ENCODE results near the gene ABCA2. TPM values are rescaled to one million over a fixed set of nuclear protein-coding genes. Genes with fewer than 3 reads are reported as not detected.

Gene ABCA2
- total and polyA plus RNA-seq, 4 donors: 2.9 to 15.2 (median 12.3) TPM

DNA sequence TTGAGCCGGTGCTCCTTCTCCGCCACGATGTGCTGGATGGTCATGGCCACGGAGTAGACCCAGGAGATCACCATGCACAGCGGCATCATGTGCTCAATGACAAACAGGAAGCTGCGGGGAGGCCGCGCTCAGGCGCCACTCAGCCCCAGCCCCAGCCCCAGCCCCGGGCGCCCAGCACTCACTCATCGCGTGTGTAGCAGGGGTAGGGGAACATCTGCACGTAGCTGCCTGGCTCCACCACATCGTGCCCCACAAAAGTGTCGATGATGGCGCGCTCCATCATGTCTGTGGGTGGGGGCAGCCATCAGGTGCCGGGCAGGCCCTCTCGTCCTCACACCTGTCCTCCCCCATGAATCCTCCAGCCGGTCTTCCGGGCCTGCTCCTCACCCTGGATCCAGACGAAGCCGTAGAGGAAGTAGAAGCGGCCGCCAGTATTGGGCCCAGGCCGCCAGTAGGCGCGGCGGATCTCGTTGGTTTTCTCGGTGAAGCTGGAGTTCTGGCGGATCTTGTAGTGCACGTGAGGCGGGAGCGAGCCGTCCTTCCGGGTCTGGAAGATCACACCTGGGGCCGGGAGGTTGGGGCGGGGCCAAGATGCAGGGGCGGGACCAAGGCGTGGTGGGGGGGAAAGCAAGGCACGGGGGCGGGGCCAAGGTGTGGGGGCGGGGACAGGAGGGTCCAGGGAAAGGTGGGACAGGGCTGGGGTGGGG is 10.1 kb downstream of the ABCA2 start:
- Histone ChIP-seq H3K36me3 (ENCODE audit: control insufficient read depth in 4 of 4, insufficient read depth in 3 of 4, low read depth in 1 of 4, low read length in 3 of 4) (peaks cover 2 to 31% (median 15%) of the 10 kb centered on the region in 4 donors), H3K9ac (ENCODE audit: low read depth in 1 of 2, low read length in 2 of 2) (no peak overlapping the region), H3K27me3 (ENCODE audit: control insufficient read depth in 4 of 4, insufficient read depth in 4 of 4, low read length in 3 of 4) (no peaks in the 10 kb centered on the region), H3K4me1 (ENCODE audit: control insufficient read depth in 4 of 4, insufficient read depth in 4 of 4, low read length in 3 of 4) (peaks cover under 1 to 8% (median 7%) of the 10 kb centered on the region in 4 donors), H3K9me3 (ENCODE audit: control insufficient read depth in 4 of 4, low read length in 3 of 4) (no peaks in the 10 kb centered on the region), H3K4me3 (ENCODE audit: low read depth in 1 of 3, low read length in 3 of 3) (no peak overlapping the region), H3K27ac (ENCODE audit: low read depth in 1 of 2, low read length in 2 of 2) (no peak overlapping the region)
- 93% methylated on average over 45 of the region's 45 CpGs for WGBS
- DNase-seq (ENCODE audit: low spot score): no peak
- no peak for TF ChIP-seq FOXA2 (IDR thresholded peaks at IDR 0.05)
- no peak for TF ChIP-seq GABPA (IDR thresholded peaks at IDR 0.05 in 1 of 2, conservative IDR thresholded peaks at IDR 0.05 in 1 of 2)

DNA sequence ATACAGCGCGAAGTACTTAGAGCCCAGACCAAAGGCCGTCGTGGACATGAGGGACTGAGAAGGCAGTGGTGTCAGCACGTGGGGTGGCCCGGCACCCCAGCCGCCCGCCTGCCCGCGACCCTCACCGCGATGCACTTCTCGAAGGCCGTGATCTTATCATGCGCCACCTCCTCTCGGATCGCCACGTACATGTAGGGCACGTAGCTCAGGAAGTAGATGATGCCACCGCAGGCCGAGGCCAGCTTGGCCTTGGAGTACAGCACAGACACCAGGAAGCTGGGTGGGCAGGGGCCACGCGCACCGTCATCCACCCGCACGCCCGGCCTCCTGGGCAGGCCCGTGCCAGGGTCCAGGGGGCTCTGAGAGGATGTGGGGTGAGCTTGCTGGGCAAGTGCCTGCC is 11.0 kb downstream of the ABCA2 start:
- no peak overlapping the region for H3K27ac ChIP-seq (ENCODE audit: low read depth in 1 of 2, low read length in 2 of 2)
- no peak overlapping the region for H3K4me3 ChIP-seq (ENCODE audit: low read depth in 1 of 3, low read length in 3 of 3)
- TF ChIP-seq, protein P1, sequence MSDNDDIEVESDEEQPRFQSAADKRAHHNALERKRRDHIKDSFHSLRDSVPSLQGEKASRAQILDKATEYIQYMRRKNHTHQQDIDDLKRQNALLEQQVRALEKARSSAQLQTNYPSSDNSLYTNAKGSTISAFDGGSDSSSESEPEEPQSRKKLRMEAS (IDR thresholded peaks at IDR 0.05): no peak
- TF ChIP-seq, protein P2, sequence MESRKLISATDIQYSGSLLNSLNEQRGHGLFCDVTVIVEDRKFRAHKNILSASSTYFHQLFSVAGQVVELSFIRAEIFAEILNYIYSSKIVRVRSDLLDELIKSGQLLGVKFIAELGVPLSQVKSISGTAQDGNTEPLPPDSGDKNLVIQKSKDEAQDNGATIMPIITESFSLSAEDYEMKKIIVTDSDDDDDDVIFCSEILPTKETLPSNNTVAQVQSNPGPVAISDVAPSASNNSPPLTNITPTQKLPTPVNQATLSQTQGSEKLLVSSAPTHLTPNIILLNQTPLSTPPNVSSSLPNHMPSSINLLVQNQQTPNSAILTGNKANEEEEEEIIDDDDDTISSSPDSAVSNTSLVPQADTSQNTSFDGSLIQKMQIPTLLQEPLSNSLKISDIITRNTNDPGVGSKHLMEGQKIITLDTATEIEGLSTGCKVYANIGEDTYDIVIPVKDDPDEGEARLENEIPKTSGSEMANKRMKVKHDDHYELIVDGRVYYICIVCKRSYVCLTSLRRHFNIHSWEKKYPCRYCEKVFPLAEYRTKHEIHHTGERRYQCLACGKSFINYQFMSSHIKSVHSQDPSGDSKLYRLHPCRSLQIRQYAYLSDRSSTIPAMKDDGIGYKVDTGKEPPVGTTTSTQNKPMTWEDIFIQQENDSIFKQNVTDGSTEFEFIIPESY (IDR thresholded peaks at IDR 0.05): no peak
- 99% methylated on average over 28 of the region's 28 CpGs for WGBS
- H3K9ac ChIP-seq (ENCODE audit: low read depth in 1 of 2, low read length in 2 of 2): no peak overlapping the region
- peaks cover 2 to 37% (median 18%) of the 10 kb centered on the region in 4 donors for H3K36me3 ChIP-seq (ENCODE audit: control insufficient read depth in 4 of 4, insufficient read depth in 3 of 4, low read depth in 1 of 4, low read length in 3 of 4)
- peaks cover 0 to under 1% (median 0%) of the 10 kb centered on the region in 4 donors for H3K4me1 ChIP-seq (ENCODE audit: control insufficient read depth in 4 of 4, insufficient read depth in 4 of 4, low read length in 3 of 4)
- no peaks in the 10 kb centered on the region for H3K27me3 ChIP-seq (ENCODE audit: control insufficient read depth in 4 of 4, insufficient read depth in 4 of 4, low read length in 3 of 4)
- no peaks in the 10 kb centered on the region for H3K9me3 ChIP-seq (ENCODE audit: control insufficient read depth in 4 of 4, low read length in 3 of 4)
- no peak for DNase-seq (ENCODE audit: low spot score)

DNA sequence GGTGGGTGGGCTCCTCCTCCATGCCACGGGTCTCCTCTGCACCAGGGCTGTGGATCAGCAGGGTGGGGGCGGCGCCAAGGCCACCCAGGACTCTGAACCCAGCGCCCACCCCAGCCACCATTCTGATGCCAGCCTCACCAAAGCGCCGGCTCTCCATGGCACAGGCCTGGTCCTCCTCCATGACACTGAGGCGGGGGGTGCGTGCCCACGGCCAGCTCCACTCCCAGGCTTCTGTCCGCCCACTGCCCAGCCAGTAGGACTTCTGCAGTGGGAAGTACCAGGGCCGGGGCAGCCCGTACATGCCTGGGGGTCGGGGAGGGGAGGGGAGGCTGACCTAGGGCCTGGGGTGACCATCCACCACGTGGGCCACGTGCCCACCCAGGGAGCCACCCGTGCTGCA is 11.6 kb downstream of the ABCA2 start:
- H3K9ac ChIP-seq (ENCODE audit: low read depth in 1 of 2, low read length in 2 of 2): no peak overlapping the region
- no peak for TF ChIP-seq JUND (IDR thresholded peaks at IDR 0.05)
- TF ChIP-seq HNF4A (conservative IDR thresholded peaks at IDR 0.05): no peak
- no peak for TF ChIP-seq RXRA (IDR thresholded peaks at IDR 0.05)
- no peak for TF ChIP-seq GABPA (IDR thresholded peaks at IDR 0.05 in 1 of 2, conservative IDR thresholded peaks at IDR 0.05 in 1 of 2)
- TF ChIP-seq FOXA2 (IDR thresholded peaks at IDR 0.05): no peak
- H3K4me1 ChIP-seq (ENCODE audit: control insufficient read depth in 4 of 4, insufficient read depth in 4 of 4, low read length in 3 of 4): no peaks in the 10 kb centered on the region
- WGBS: 98% methylated on average over 16 of the region's 16 CpGs
- no peak overlapping the region for H3K27ac ChIP-seq (ENCODE audit: low read depth in 1 of 2, low read length in 2 of 2)
- peaks cover 2 to 40% (median 19%) of the 10 kb centered on the region in 4 donors for H3K36me3 ChIP-seq (ENCODE audit: control insufficient read depth in 4 of 4, insufficient read depth in 3 of 4, low read depth in 1 of 4, low read length in 3 of 4)
- H3K4me3 ChIP-seq (ENCODE audit: low read depth in 1 of 3, low read length in 3 of 3): no peak overlapping the region
- no peaks in the 10 kb centered on the region for H3K9me3 ChIP-seq (ENCODE audit: control insufficient read depth in 4 of 4, low read length in 3 of 4)
- no peak for DNase-seq (ENCODE audit: low spot score)
- H3K27me3 ChIP-seq (ENCODE audit: control insufficient read depth in 4 of 4, insufficient read depth in 4 of 4, low read length in 3 of 4): no peaks in the 10 kb centered on the region

DNA sequence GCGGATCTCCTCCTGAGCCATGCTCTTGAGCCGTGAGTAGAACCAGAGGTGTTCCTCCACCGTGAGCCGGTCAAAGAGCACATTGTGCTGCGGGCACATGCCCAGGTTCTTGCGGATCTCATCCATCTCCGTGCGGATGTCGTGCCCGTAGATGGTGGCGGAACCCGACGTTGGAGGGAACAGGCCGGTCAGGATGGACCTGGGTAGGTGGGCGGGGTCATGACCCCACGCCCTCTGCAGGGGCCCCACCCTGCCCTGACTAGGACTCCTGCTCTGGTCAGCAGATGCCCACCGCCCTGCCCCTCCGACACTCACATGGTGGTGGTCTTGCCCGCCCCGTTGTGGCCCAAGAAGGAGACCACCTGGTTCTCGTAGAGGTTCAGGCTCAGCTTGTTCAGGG is 12.1 kb downstream of the ABCA2 start:
- Histone ChIP-seq H3K4me1 (ENCODE audit: control insufficient read depth in 4 of 4, insufficient read depth in 4 of 4, low read length in 3 of 4) (no peaks in the 10 kb centered on the region), H3K27ac (ENCODE audit: low read depth in 1 of 2, low read length in 2 of 2) (no peak overlapping the region), H3K36me3 (ENCODE audit: control insufficient read depth in 4 of 4, insufficient read depth in 3 of 4, low read depth in 1 of 4, low read length in 3 of 4) (peaks cover 2 to 43% (median 19%) of the 10 kb centered on the region in 4 donors), H3K4me3 (ENCODE audit: low read depth in 1 of 3, low read length in 3 of 3) (no peak overlapping the region), H3K9ac (ENCODE audit: low read depth in 1 of 2, low read length in 2 of 2) (no peak overlapping the region), H3K9me3 (ENCODE audit: control insufficient read depth in 4 of 4, low read length in 3 of 4) (no peaks in the 10 kb centered on the region), H3K27me3 (ENCODE audit: control insufficient read depth in 4 of 4, insufficient read depth in 4 of 4, low read length in 3 of 4) (no peaks in the 10 kb centered on the region)
- WGBS: 97% methylated on average over 21 of the region's 21 CpGs
- no peak for DNase-seq (ENCODE audit: low spot score)
- no peak for TF ChIP-seq JUND (IDR thresholded peaks at IDR 0.05)
- no peak for TF ChIP-seq NR2F2 (IDR thresholded peaks at IDR 0.05)
- no peak for TF ChIP-seq GABPA (IDR thresholded peaks at IDR 0.05 in 1 of 2, conservative IDR thresholded peaks at IDR 0.05 in 1 of 2)
- TF ChIP-seq RXRA (IDR thresholded peaks at IDR 0.05): no peak
- TF ChIP-seq TAF1 (conservative IDR thresholded peaks at IDR 0.05): no peak
- TF ChIP-seq SP1 (IDR thresholded peaks at IDR 0.05): no peak
- TF ChIP-seq RAD21 (IDR thresholded peaks at IDR 0.05): no peak
- TF ChIP-seq FOXA2 (IDR thresholded peaks at IDR 0.05): no peak
- no peak for TF ChIP-seq EGR1 (IDR thresholded peaks at IDR 0.05; ENCODE audit: low read depth in 2 of 2)
- TF ChIP-seq YY1 (IDR thresholded peaks at IDR 0.05): no peak
- TF ChIP-seq HNF4G (IDR thresholded peaks at IDR 0.05): no peak
- TF ChIP-seq HNF4A (conservative IDR thresholded peaks at IDR 0.05): no peak
- TF ChIP-seq, protein P3, sequence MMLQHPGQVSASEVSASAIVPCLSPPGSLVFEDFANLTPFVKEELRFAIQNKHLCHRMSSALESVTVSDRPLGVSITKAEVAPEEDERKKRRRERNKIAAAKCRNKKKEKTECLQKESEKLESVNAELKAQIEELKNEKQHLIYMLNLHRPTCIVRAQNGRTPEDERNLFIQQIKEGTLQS (IDR thresholded peaks at IDR 0.05): no peak
- TF ChIP-seq, protein P4, sequence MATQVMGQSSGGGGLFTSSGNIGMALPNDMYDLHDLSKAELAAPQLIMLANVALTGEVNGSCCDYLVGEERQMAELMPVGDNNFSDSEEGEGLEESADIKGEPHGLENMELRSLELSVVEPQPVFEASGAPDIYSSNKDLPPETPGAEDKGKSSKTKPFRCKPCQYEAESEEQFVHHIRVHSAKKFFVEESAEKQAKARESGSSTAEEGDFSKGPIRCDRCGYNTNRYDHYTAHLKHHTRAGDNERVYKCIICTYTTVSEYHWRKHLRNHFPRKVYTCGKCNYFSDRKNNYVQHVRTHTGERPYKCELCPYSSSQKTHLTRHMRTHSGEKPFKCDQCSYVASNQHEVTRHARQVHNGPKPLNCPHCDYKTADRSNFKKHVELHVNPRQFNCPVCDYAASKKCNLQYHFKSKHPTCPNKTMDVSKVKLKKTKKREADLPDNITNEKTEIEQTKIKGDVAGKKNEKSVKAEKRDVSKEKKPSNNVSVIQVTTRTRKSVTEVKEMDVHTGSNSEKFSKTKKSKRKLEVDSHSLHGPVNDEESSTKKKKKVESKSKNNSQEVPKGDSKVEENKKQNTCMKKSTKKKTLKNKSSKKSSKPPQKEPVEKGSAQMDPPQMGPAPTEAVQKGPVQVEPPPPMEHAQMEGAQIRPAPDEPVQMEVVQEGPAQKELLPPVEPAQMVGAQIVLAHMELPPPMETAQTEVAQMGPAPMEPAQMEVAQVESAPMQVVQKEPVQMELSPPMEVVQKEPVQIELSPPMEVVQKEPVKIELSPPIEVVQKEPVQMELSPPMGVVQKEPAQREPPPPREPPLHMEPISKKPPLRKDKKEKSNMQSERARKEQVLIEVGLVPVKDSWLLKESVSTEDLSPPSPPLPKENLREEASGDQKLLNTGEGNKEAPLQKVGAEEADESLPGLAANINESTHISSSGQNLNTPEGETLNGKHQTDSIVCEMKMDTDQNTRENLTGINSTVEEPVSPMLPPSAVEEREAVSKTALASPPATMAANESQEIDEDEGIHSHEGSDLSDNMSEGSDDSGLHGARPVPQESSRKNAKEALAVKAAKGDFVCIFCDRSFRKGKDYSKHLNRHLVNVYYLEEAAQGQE (IDR thresholded peaks at IDR 0.05): no peak
- TF ChIP-seq, protein P1 (IDR thresholded peaks at IDR 0.05): no peak

Data from liver (tissue), 9 donors.